ENCODE data around the gene VPS37B. TPM values are rescaled to one million over a fixed set of nuclear protein-coding genes. Genes with fewer than 3 reads are reported as not detected.

The VPS37B gene
- total and polyA plus RNA-seq, 2 of the 8 experiments (the other 6 are each of a cell fraction or from before 2014, with no cell fraction given): 11.9 to 15.7 TPM

GRCh38 chr12:122820838-122821271 lies 75.1 kb downstream of the VPS37B start:
- no peak for FAIRE-seq
- TF ChIP-seq, protein P1, sequence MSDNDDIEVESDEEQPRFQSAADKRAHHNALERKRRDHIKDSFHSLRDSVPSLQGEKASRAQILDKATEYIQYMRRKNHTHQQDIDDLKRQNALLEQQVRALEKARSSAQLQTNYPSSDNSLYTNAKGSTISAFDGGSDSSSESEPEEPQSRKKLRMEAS (IDR thresholded peaks at IDR 0.05): no peak
- TF ChIP-seq CHD1 (IDR thresholded peaks at IDR 0.05; ENCODE audit: low read depth, low read length) (no peak), SP1 (IDR thresholded peaks at IDR 0.05; ENCODE audit: low read depth, low read length) (no peak)

More at GRCh38 chr12:122820838-122821271, 75.1 kb downstream of the VPS37B start:
- H3K4me2 ChIP-seq (ENCODE audit: insufficient read depth in 1 of 2, low read depth in 2 of 2, low read length in 2 of 2): no peak overlapping the region
- no peak overlapping the region for H3K14ac ChIP-seq (ENCODE audit: insufficient read length)
- CTCF ChIA-PET (ENCODE audit: partially characterized antibody): interaction anchor here (5.1 kb wide), 1 partner anchor 27 kb away, joined by 35 read pairs; no protein-coding TSS in a partner anchor
- H2AK5ac ChIP-seq (ENCODE audit: low read depth, low read length): no peak overlapping the region
- 0 out of 2 replicates have a peak, but pooled peaks cover 1% of the 10 kb centered on the region for H3K23me2 ChIP-seq (ENCODE audit: low read depth, low read length)
- H3K4me1 ChIP-seq (replicated peaks in 1 of 4; ENCODE audit: control insufficient read depth in 3 of 4, insufficient read depth in 4 of 4, low read length in 3 of 4): no peaks in the 10 kb centered on the region
- H3K9ac ChIP-seq (replicated peaks in 1 of 4; ENCODE audit: extremely low read depth in 1 of 4, low read depth in 3 of 4, low read length in 3 of 4): no peak overlapping the region
- H3K9me3 ChIP-seq (ENCODE audit: insufficient read depth in 2 of 2, low read depth in 1 of 2, low read length in 1 of 2): no peaks in the 10 kb centered on the region
- POLR2A ChIA-PET (ENCODE audit: partially characterized antibody): no interaction called here
- H3K56ac ChIP-seq (replicated peaks; ENCODE audit: insufficient read length, low read depth, low read length): no peak overlapping the region
- no peaks in the 10 kb centered on the region for H3K27me3 ChIP-seq (replicated peaks in 1 of 4; ENCODE audit: control insufficient read depth in 3 of 4, extremely low read depth in 1 of 4, insufficient read depth in 3 of 4, low read length in 3 of 4)
- no peak overlapping the region for H2AFZ ChIP-seq (ENCODE audit: low read length)
- H3K18ac ChIP-seq (ENCODE audit: extremely low read depth, low read length): no peak overlapping the region
- H2BK15ac ChIP-seq (ENCODE audit: low read length): no peak overlapping the region
- H2BK20ac ChIP-seq (ENCODE audit: low read length): no peak overlapping the region
- H2BK5ac ChIP-seq (ENCODE audit: low read depth, low read length): no peak overlapping the region
- H4K91ac ChIP-seq (replicated peaks; ENCODE audit: insufficient read length, low read length): no peak overlapping the region
- 76% methylated on average over 6 of the region's 7 CpGs; no CpG with 5 or more reads in 1 of the 2 experiments for WGBS, 2 experiments (ENCODE audit: extremely low coverage in 1 of 2, insufficient coverage in 1 of 2, insufficient read length in 1 of 2, insufficient replicate concordance in 2 of 2, low coverage in 1 of 2, low lambda C conversion rate in 2 of 2, missing lambda C conversion rate in 1 of 2)
- no peaks in the 10 kb centered on the region for H4K20me1 ChIP-seq (replicated peaks in 1 of 2; ENCODE audit: control insufficient read depth in 1 of 2, insufficient read depth in 2 of 2, low read length in 2 of 2)
- no peak overlapping the region for H2BK120ac ChIP-seq (replicated peaks; ENCODE audit: low read depth, low read length)
- no peaks in the 10 kb centered on the region for H3K79me1 ChIP-seq (ENCODE audit: low read depth, low read length)
- no peak overlapping the region for H2BK12ac ChIP-seq (ENCODE audit: low read depth, low read length)
- H4K8ac ChIP-seq (ENCODE audit: extremely low read depth, insufficient read depth, low read length): no peak overlapping the region
- no peak overlapping the region for H3K27ac ChIP-seq (ENCODE audit: low read depth, low read length)
- H4K5ac ChIP-seq (ENCODE audit: insufficient read length, low read depth, low read length): no peak overlapping the region
- H3K4me3 ChIP-seq (ENCODE audit: extremely low read depth in 1 of 4, insufficient read depth in 2 of 4, low read depth in 3 of 4, low read length in 4 of 4): no peak overlapping the region
- H3K23ac ChIP-seq (ENCODE audit: insufficient read length): no peak overlapping the region
- H3K4ac ChIP-seq (replicated peaks; ENCODE audit: insufficient read length, low read depth, low read length): no peak overlapping the region
- no peak for DNase-seq (ENCODE audit: low read depth in 1 of 2, low spot score in 2 of 2)
- no peaks in the 10 kb centered on the region for H3K79me2 ChIP-seq (ENCODE audit: control insufficient read depth in 1 of 2, insufficient read depth in 2 of 2, low read length in 2 of 2)
- H3K36me3 ChIP-seq (ENCODE audit: control insufficient read depth in 2 of 4, insufficient read depth in 4 of 4, low read length in 3 of 4): no peaks in the 10 kb centered on the region

Measured in H1 (cell line).